EL (cell line): ENCODE results near the gene TTC28.

ENCODE experiments used
- DNase-seq: peaks from one replicate; pipeline ENCODE4 v3.0.0-alpha.2; 2016

TTC28 gene

GRCh38 chr22:28015676-28016601 is 663.7 kb downstream of the TTC28 start:
- DNase-seq: no peak

- DNase-seq: no peak
Measured at GRCh38 chr22:28015046-28015425, 664.6 kb downstream of the TTC28 start.

DNA sequence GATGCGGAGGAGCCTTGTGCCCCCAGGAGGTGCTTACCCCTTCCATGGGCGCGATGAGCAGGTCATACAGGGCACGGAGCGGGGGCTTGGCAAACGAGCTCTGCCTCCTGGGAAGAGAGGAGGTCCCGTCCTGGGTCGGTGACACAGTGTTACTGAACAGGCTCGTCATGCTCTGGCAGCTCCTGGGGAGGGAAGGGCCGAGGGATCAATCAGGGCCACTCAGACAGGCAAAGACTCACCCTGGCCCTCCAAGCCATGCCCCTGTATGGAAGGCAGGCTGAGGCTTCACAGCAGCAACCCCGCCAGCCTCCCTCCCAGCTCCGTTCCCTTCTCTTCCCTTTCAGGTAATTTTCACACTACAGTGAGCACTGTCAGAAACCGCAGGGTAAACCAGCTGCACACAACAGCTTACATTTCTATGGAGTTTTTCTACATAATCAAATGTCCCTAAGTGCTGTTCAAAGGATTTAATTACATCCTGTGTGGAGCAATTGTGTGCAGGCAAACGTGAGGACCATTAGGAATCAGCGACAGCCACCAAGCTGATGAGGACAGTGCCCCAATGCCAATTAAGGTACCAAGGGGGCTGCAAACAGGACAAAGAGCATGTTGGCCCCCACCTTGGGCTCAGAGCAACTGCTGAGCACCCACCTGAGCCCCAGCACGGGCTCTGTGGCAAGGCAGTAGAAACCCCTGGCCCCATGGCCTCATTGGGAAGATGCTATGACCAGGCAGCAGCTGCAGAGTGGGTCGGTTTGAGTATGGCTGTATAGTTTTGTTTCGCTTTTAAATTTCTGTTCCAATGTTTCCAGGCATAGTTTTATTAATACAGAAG is 665.2 kb downstream of the TTC28 start:
- no peak for DNase-seq

GRCh38 chr22:28013611-28014010 is 666.0 kb downstream of the TTC28 start:
- DNase-seq: no peak

GRCh38 chr22:28012832-28013460 is 666.7 kb downstream of the TTC28 start:
- DNase-seq: no peak

- DNase-seq: peak; percentile 81
Measured at GRCh38 chr22:28009272-28009827, 670.3 kb downstream of the TTC28 start.

DNA sequence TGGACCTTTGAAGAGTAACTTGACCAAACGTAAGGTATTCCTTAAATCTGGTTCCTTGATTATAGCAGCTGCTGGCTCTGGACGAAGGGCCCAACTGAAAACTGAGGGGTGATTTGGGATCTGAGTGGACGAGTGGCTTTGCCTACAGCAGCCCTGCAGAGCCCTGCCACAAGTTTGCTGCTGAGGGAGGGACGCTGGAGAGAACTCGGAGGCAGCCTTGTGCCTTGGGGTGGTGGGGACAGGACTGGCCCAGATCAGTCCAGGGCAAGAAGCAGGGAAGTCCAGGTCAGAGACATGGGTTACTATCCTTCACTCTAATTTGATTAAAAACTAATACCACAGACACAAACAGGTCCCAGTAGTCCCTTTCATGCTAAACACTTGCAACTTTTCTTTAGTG is 671.0 kb downstream of the TTC28 start:
- no peak for DNase-seq

GRCh38 chr22:28008056-28008455 is 671.6 kb downstream of the TTC28 start:
- DNase-seq: no peak

DNA sequence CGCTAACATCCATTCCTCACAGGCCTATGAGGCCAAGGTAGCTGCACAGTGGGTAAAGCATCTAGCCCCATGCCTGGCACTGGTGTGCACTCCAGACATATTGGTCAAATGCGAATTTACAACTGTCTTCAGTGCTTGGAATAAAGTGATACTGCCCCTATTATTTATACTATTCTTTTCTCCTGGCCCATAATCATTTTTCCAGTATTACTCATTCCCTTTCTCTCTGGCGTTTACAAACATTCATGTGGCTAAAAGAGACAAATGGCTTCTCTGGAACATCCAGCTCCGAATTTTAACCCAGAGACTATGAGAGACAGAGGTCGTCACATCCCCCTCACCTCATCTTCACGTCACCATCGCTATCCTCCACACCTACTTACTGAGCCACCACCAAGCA is 673.4 kb downstream of the TTC28 start:
- no peak for DNase-seq

DNA sequence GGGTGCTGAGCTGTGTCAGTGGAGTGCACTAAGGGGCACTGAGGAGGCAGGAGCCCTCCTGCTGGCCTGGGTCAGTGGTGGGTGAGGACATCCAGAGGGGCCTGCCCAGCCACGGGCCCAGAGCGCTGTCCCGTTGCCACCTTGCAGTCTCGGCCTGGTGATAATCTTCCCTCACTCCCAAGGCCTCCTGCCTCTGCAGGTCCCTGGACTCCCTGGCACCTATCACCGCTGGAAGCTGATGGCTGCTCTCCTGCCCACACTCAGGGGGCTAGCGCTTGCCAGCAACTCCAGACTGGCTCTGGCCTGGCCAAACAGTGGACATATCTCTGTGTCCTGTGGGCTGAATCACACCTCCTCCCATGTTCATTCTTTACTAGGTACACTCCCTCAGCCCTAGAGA is 674.1 kb downstream of the TTC28 start:
- DNase-seq: no peak

GRCh38 chr22:28004021-28004420 is 675.6 kb downstream of the TTC28 start:
- no peak for DNase-seq

DNA sequence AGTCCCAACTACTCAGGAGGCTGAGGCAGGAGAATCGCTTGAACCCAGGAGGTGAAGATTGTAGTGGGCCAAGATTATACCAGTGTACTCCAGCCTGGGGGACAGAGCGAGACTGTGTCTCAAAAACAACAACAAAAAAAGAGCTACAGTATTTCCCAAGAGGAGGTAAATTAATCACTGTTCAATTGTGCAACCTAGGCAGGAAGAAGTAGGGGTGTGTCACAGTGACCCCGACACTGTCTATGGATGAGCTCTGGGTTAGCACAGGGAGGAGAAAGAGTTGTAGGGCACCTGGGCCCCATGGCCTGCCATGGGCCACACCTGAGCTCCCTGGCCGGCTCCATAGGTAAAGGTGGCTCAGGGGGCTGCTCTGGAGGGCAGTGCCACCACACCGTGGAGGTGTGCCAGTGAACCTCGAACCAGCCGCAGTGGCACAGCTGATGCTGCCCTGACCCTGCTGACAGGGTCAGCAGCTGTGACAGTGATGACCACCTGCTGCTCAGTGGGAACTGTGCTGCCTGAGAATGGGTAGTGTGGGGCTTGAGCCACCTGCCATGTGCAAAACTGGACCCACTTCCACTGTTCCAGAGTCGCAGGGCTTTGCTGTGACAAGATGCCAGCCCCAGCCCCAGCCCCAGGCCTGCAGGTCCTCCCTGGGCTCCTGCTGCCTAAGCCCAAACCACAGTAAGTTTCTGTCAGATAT is 676.6 kb downstream of the TTC28 start:
- DNase-seq: no peak

DNA sequence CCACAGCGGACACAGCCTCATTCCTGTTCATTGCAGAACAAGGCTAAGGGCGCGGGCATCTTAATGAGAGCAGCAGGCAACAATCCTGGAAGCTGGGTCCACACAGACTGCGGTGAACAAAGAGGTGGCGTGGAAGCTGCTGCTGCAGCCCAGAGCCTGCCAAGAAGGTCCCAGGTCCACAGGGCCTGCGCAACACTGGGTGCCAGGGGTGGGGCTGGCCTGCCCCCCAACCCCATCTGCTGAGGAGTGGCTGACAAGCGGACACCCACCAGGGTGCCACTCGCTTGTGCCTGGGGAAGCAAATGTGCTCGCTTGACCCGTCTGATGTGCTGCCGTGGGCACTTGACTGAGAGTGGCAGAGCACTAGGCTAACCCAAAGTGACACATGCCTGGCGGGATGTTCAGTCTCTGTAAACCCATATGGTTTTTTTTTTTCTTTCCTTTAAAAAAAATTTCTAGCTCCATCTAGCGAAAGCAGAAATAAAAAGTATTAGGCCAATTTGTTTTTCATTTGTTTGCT is 677.4 kb downstream of the TTC28 start:
- no peak for DNase-seq

DNA sequence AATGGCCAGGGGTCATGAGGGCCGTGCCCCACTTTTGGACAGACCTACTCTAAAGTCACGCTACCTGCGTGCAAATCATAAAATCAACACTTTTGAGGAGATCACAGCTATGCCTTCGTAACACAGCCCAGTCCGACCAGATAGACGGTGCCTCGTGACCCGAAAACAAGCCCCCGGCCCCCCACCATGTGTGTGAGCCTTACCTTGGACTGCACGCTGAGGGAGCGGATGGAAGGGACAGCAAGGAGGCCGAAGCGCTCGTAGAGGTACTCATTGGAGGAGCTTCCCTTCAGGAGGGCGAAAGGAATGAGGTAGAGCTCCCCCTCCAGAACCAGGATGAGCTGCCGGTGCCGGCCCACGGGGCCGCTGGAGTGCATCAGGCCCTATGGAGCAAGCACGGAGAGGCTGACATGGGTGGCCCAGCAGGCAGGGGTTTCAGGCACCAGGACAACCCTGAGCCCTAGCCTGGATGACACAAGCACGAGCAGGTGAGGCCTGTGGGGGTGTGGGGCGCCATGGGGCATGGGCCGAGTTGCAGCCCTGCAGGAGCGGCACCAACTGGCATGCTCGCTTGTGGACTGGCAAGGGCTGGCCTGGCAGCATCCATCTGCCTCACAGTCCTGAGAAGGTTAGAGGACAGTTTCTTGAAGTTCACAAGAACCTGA is 678.3 kb downstream of the TTC28 start:
- no peak for DNase-seq

GRCh38 chr22:28000361-28000760 is 679.3 kb downstream of the TTC28 start:
- DNase-seq: no peak

DNA sequence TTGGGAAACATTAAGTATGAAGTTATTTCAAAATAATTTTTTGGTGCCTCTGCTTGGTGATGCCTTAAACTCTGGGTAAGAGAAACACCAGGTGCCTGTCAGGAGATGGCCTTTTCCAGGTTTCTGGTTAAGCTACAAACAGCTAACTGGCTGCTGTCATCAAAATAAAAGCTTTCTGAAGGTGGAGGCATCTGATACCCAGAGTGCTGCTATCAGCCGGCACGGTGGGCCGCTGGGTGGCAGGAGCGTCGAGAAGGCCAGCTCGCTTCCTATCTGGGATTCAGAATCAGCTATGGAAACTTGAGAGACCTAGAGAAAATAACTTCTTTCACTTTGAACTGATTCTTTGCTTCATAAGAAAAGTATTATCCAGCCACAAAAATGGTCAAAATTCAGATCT is 679.8 kb downstream of the TTC28 start:
- DNase-seq: no peak

DNA sequence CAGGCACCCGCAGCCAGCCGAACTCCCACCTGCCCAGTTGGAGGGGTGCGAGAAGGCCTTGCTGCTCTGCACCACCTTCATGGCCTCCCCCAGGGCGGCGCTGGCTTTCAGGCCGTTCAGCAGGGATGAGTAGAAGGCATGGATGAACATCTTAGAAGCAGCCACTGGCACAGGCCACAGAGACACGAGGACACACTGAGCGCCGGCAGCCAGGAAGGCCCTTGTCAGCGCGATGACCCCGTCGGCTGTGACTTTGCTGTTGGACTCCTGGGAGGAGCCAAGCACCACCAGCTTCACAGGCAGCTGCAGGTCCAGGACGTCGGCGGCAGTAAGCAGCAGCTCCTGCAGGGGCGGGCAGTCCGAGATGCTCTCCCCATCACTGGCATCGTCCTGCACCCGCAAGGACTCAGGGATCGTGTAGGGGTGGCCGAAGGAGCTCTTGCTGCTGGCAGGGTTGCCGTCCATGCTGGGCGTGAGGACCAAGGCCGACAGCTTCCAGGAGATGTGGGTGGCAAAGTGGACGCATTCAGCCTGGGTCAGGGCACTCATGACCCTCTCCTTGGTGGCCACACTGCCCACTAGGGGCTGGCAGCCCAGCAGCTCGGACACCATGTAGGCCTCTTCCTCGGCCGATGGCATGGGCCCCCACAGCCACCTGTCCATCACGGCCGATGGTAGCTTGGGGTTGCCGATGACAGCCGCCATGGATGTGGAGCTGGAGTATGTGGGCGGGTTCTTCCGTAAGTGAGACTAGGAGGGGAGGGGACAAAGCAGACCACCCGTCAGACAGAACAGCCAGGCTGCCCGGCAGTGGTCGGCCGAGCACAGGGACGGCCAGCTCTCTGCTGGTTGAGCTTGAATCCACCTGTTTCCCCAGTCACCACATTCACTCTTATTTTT is 680.9 kb downstream of the TTC28 start:
- no peak for DNase-seq

DNA sequence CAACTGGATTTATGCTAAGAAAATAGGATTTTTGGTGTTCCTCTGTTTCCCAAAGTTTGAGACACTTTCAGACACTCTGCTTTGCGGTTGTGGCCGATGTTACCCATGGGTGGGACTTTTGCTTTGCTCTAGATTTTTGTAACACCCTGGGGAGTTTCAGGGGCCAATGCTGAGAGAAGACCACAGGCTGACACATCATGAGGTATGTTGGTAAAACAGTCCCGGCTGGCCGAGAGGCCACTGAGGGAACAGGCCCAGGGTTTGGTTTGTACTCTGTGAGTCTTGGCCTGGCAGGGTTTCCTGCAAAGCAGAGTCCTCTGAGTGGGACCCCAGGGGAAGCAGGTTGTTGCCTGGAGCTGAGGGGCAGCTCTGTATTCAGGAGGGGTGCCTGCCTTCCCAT is 682.1 kb downstream of the TTC28 start:
- DNase-seq: peak; percentile 26

DNA sequence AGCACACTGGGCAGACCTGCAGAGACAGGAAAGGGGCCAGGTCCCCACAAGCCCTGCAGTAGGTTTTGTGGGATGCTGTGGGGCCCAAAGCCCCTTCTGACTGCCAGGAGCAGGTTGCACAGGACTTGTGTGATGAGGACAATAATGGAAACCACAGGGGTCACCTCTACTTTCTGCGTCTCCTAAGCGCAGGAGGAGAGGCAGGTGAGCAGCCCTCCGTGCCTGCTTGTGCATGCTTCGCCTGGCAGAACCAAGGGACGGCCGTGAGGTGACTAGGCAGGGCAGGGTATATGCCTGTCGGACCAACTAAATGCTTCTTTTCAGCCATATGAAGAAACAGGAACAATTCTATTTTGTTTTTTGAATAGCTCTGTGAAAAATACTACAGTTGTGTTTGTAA is 682.7 kb downstream of the TTC28 start:
- DNase-seq: no peak

GRCh38 chr22:27996529-27996925 is 683.1 kb downstream of the TTC28 start:
- DNase-seq: no peak
